ENCODE measurements around the gene TMPRSS11E.
"Not testable (repeated sequence)": the region's sequence is repeated elsewhere in the genome, so short reads cannot be mapped to it uniquely, and the experiment has no call there.

TMPRSS11E gene

DNA sequence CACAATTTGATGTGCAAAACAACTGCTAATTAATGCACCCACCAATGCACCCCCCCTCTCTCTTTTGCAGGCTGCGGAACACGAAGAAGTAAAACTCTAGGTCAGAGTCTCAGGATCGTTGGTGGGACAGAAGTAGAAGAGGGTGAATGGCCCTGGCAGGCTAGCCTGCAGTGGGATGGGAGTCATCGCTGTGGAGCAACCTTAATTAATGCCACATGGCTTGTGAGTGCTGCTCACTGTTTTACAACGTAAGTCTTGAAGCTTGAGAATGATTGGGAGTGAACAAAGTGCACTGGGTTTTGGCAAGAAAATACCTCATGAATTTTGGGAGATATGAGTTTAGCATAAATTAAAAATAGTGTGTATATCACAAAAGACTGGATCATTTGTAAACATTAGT, 28.9 kb downstream of the TMPRSS11E start:
- H3K4me3 Mint-ChIP-seq: no peak overlapping the region
- no peak overlapping the region for H3K27ac Mint-ChIP-seq
- DNase-seq (ENCODE audit: low spot score): no peak
- no peaks in the 10 kb centered on the region for H3K9me3 Mint-ChIP-seq
- H3K36me3 Mint-ChIP-seq (ENCODE audit: low read depth): no peaks in the 10 kb centered on the region
- H3K4me1 Mint-ChIP-seq (ENCODE audit: low read depth): no peaks in the 10 kb centered on the region
- H3K27me3 Mint-ChIP-seq (ENCODE audit: low read depth): peaks cover 2% of the 10 kb centered on the region

DNA sequence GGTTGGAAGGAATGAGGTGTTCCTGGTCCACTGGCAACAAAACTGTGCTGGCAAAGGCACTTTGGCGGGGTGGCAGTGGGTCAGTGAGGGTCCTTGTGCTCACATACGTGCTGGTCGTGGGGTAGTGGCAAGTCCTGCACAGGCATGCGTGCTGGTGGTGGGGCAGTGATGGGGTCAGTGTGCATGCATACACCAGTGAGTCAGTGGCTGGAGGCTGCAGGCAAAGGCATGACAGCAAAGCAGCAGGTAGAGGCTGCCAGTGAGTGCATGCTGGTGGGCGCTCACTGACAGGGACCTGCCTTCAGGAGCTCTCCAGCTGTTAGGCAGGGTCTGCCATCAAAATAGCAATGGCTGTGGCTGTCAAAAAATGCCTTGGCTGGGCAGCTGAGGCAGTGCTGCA, 42.1 kb downstream of the TMPRSS11E start:
- Mint-ChIP-seq H3K27ac (no peak overlapping the region), H3K4me3 (no peak overlapping the region), H3K36me3 (ENCODE audit: low read depth) (no peaks in the 10 kb centered on the region), H3K9me3 (no peaks in the 10 kb centered on the region), H3K27me3 (ENCODE audit: low read depth) (peaks cover 10% of the 10 kb centered on the region), H3K4me1 (ENCODE audit: low read depth) (peaks cover 1% of the 10 kb centered on the region)
- no peak for DNase-seq (ENCODE audit: low spot score)

GRCh38 chr4:68490826-68491457, 43.7 kb downstream of the TMPRSS11E start:
- H3K4me3 Mint-ChIP-seq: no peak overlapping the region
- peaks cover 3% of the 10 kb centered on the region for H3K4me1 Mint-ChIP-seq (ENCODE audit: low read depth)
- H3K36me3 Mint-ChIP-seq (ENCODE audit: low read depth): no peaks in the 10 kb centered on the region
- H3K27me3 Mint-ChIP-seq (ENCODE audit: low read depth): peaks cover 10% of the 10 kb centered on the region
- H3K27ac Mint-ChIP-seq: no peak overlapping the region
- DNase-seq (ENCODE audit: low spot score): no peak
- H3K9me3 Mint-ChIP-seq: no peaks in the 10 kb centered on the region

DNA sequence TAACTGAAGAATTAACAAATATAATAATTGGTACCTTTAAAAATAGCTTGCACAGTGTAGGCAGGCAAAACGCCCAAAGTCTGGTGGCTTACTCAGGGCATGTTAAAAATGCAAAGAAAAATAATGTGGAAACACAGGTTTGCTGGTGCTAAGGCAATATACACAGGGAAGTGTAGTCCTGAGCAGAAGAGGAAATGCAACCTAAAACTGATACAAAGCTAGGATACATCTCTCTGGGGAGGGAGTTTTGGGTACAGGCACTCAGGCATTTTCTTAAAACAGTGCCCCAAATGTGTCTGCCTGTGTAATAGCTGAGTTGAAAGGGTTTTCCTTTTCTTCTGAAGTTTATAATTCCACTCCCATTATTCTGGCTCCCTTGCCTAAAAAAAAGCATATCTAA, 47.4 kb downstream of the TMPRSS11E start:
- no peak for DNase-seq (ENCODE audit: low spot score)
- H3K27me3 Mint-ChIP-seq (ENCODE audit: low read depth): peaks cover 4% of the 10 kb centered on the region
- no peak overlapping the region for H3K27ac Mint-ChIP-seq
- H3K4me3 Mint-ChIP-seq: no peak overlapping the region
- no peaks in the 10 kb centered on the region for H3K36me3 Mint-ChIP-seq (ENCODE audit: low read depth)
- H3K4me1 Mint-ChIP-seq (ENCODE audit: low read depth): peaks cover 3% of the 10 kb centered on the region
- H3K9me3 Mint-ChIP-seq: no peaks in the 10 kb centered on the region

DNA sequence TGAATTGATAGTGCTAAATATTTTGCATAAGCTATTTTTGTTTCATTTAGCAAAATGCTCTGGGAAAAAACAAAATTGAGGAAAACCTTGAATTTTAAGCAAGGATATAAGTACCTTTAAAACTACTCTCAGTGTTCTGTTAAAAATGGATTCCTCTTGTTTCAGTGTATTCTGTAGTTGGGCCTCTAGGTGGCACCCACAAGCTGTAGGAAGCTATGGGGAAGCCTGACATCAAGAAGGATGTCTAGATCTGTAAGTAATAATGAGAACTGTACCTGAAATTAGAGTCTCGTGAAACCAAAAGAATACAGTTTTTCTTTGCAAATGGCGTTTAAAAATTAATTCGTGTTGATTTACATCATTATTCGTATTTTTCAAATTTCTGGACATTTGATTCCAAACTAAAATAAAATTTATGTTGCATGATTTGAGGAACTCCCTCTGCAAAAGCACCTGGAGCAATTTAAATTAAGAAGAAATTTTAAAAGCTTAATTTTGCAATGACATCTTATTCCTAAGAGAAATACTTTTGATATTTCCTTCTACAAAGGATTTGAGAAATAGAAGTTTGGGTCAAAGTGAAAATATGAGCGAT, 51.2 kb downstream of the TMPRSS11E start:
- H3K36me3 Mint-ChIP-seq (ENCODE audit: low read depth): no peaks in the 10 kb centered on the region
- no peaks in the 10 kb centered on the region for H3K9me3 Mint-ChIP-seq
- peak; percentile 28 for DNase-seq (ENCODE audit: low spot score)
- no peak overlapping the region for H3K27ac Mint-ChIP-seq
- H3K4me1 Mint-ChIP-seq (ENCODE audit: low read depth): peaks cover 3% of the 10 kb centered on the region
- peaks cover 4% of the 10 kb centered on the region for H3K27me3 Mint-ChIP-seq (ENCODE audit: low read depth)
- no peak overlapping the region for H3K4me3 Mint-ChIP-seq

DNA sequence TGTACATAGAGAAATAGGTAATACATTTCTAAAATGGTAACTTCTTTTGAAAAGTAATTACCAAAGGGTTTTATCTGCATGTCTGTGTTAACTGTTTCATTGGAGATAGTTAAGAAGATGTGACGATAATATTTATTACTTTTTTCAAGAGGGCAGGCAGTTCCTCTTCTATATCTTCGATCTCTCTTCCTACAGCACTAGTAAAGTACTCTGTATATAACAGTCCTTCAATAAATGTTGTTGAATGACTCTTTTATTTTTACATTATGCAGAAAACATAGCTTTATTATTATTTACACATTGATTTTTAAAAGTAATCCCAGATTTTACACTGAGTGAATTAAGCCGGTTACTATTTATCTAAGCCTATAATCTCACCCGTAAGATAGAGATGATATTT, 51.8 kb downstream of the TMPRSS11E start:
- Mint-ChIP-seq H3K4me1 (ENCODE audit: low read depth) (peaks cover 3% of the 10 kb centered on the region), H3K27me3 (ENCODE audit: low read depth) (peaks cover 2% of the 10 kb centered on the region)
- DNase-seq (ENCODE audit: low spot score): no peak

GRCh38 chr4:68503462-68503861, 56.2 kb downstream of the TMPRSS11E start:
- H3K27me3 Mint-ChIP-seq (ENCODE audit: low read depth); H3K4me3 Mint-ChIP-seq; H3K4me1 Mint-ChIP-seq (ENCODE audit: low read depth); H3K9me3 Mint-ChIP-seq; H3K36me3 Mint-ChIP-seq (ENCODE audit: low read depth); DNase-seq (ENCODE audit: low spot score); H3K27ac Mint-ChIP-seq: not testable (repeated sequence)

More for the DNA sequence above, 51.8 kb downstream of the TMPRSS11E start:
- no peak overlapping the region for H3K4me3 Mint-ChIP-seq
- H3K9me3 Mint-ChIP-seq: no peaks in the 10 kb centered on the region
- no peaks in the 10 kb centered on the region for H3K36me3 Mint-ChIP-seq (ENCODE audit: low read depth)
- H3K27ac Mint-ChIP-seq: no peak overlapping the region

DNA sequence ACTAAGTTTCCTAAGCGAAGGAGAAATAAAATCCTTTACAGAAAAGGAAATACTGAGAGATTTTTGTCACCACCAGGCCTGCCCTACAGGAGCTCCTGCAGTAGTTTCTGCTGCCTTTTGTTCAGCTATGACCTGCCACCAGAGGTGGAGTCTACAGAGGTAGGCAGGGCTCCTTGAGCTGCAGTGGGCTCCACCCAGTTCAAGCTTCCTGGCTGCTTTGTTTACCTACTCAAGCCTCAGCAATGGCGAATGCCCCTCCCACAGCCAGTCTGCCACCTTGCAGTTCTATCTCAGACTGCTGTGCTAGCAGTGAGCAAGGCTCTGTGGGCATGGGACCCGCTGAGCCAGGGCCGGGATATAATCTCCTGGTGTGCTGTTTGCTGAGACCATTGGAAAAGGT, 57.6 kb downstream of the TMPRSS11E start:
- H3K36me3 Mint-ChIP-seq (ENCODE audit: low read depth); H3K9me3 Mint-ChIP-seq; DNase-seq (ENCODE audit: low spot score); H3K4me1 Mint-ChIP-seq (ENCODE audit: low read depth); H3K27me3 Mint-ChIP-seq (ENCODE audit: low read depth); H3K4me3 Mint-ChIP-seq; H3K27ac Mint-ChIP-seq: not testable (repeated sequence)

DNA sequence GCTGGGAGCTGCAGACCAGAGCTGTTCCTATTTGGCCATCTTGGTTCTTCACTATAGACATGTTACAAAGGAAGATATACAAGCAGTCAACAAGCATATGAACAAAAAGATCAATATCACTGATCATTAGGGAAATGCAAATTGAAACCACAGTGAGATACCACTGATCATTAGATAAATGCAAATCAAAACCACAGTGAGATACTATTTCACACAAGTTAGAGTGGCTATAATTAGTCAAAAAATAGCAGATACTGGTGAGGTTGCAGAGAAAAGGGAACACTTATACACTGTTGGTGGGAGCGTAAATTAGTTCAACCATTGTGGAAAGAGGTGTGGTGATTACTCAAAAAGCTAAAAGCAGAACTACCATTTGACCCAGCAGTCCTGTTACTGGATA, 58.2 kb downstream of the TMPRSS11E start:
- not testable (repeated sequence) for H3K9me3 Mint-ChIP-seq; H3K27me3 Mint-ChIP-seq (ENCODE audit: low read depth); DNase-seq (ENCODE audit: low spot score); H3K4me3 Mint-ChIP-seq; H3K36me3 Mint-ChIP-seq (ENCODE audit: low read depth); H3K4me1 Mint-ChIP-seq (ENCODE audit: low read depth); H3K27ac Mint-ChIP-seq

DNA sequence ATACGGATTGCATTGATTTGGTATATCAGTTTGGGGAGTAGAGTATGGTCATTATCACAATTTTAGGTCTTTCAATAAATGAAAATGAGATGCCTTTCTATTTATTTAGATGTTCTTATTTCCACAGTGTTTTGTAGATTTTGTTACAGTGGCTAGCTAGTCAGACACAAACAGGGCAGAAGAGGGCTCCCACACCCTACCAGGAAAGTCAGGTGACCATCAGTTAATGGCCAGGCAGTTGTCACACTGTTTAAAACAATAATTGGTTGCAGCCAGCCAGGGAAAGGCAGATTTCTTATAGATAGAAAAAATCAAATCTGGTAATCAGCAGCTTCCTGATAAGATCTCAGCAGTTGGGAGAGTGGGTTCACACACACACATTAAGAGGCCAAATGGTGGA, 71.6 kb downstream of the TMPRSS11E start:
- H3K27ac Mint-ChIP-seq: no peak overlapping the region
- no peak for DNase-seq (ENCODE audit: low spot score)
- no peaks in the 10 kb centered on the region for H3K4me1 Mint-ChIP-seq (ENCODE audit: low read depth)
- H3K27me3 Mint-ChIP-seq (ENCODE audit: low read depth): no peaks in the 10 kb centered on the region
- no peaks in the 10 kb centered on the region for H3K36me3 Mint-ChIP-seq (ENCODE audit: low read depth)
- H3K9me3 Mint-ChIP-seq: no peaks in the 10 kb centered on the region
- H3K4me3 Mint-ChIP-seq: no peak overlapping the region

DNA sequence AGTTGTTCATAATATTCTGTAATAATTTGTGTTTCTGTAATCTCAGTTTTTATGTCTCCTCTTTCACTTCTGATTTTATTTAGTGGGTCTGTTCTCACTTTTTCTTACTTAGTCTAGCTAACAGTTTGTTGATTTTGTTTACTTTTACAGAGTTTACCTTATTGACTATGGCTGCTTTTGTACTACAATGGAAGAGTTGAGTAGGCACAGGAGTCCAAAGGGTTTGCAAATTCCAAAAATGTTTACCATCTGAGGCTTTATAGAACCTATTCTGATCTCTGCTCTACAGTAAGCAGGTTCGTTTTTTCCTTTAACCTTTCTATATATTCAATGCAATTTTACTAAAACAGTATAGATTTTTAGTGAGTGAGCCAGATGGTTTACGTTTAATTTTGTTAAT, 73.7 kb downstream of the TMPRSS11E start:
- H3K36me3 Mint-ChIP-seq (ENCODE audit: low read depth): no peaks in the 10 kb centered on the region

DNA sequence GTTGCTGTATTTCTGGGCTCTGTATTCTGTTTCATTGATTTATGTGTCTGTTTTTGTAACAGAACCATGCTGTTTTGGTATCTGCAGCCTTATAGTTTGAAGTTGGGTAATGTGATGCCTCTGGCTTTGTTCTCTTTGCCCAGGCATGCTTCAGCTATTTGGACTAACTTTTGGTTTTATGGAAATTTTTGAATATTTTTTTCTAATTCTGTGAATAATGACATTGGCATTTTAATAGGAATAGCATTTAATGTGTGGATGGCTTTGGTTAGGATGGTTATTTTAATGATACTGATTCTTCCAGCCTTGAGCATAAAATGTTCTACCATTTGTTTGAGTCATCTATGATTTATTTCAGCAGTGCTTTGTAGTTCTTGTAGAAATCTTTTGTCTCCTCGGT, 75.0 kb downstream of the TMPRSS11E start:
- H3K4me1 Mint-ChIP-seq (ENCODE audit: low read depth); H3K9me3 Mint-ChIP-seq; DNase-seq (ENCODE audit: low spot score); H3K27me3 Mint-ChIP-seq (ENCODE audit: low read depth); H3K4me3 Mint-ChIP-seq; H3K27ac Mint-ChIP-seq; H3K36me3 Mint-ChIP-seq (ENCODE audit: low read depth): not testable (repeated sequence)

More for the DNA sequence above, 73.7 kb downstream of the TMPRSS11E start:
- Mint-ChIP-seq H3K27me3 (ENCODE audit: low read depth) (no peaks in the 10 kb centered on the region), H3K4me3 (no peak overlapping the region), H3K27ac (no peak overlapping the region), H3K9me3 (no peaks in the 10 kb centered on the region), H3K4me1 (ENCODE audit: low read depth) (no peaks in the 10 kb centered on the region)
- no peak for DNase-seq (ENCODE audit: low spot score)

DNA sequence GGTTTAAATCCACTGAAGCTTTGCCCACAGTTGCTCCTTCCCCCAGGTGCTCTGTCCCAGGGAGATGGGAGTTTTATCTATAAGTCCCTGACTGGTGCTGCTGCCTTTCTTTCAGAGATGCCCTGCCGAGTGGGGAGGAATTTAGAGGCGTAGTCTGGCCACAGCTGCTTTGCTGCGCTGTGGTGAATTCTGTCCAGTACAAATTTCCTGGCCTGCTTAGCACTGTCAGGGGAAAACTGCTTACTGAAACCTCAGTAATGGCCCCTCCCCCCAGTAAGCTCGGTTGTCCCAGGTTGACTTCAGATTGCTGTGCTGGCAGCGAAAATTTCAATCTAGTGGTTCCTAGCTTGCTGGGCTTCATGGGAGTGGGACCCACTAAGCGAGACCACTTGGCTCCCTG, 88.7 kb downstream of the TMPRSS11E start:
- Mint-ChIP-seq H3K4me3 (no peak overlapping the region), H3K27me3 (ENCODE audit: low read depth) (no peaks in the 10 kb centered on the region), H3K27ac (no peak overlapping the region), H3K4me1 (ENCODE audit: low read depth) (no peaks in the 10 kb centered on the region), H3K36me3 (ENCODE audit: low read depth) (no peaks in the 10 kb centered on the region), H3K9me3 (peaks cover 7% of the 10 kb centered on the region)
- no peak for DNase-seq (ENCODE audit: low spot score)

DNA sequence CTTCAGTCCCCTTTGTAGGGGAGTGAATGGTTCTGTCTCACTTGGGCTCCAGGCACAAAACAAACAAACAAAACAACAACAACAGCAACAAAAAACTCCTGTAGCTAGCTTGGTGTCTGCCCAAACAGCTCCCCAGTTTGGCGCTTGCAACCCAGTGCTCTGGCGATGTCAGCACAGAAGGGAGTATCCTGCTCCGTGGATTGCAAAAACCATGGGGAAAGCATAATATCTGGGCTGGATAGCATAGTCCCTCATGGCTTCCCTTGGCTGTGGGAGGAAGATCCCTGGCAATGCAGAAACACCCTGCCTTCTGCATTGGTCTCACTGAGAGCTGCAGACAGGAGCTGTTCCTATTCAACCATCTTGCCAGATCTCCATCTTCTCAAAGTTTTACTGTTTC, 89.1 kb downstream of the TMPRSS11E start:
- no peak for DNase-seq (ENCODE audit: low spot score)
- Mint-ChIP-seq H3K27ac (no peak overlapping the region), H3K4me1 (ENCODE audit: low read depth) (no peaks in the 10 kb centered on the region), H3K36me3 (ENCODE audit: low read depth) (no peaks in the 10 kb centered on the region), H3K4me3 (no peak overlapping the region), H3K27me3 (ENCODE audit: low read depth) (no peaks in the 10 kb centered on the region), H3K9me3 (peaks cover 7% of the 10 kb centered on the region)

- H3K27me3 Mint-ChIP-seq (ENCODE audit: low read depth); H3K9me3 Mint-ChIP-seq; H3K4me3 Mint-ChIP-seq; H3K4me1 Mint-ChIP-seq (ENCODE audit: low read depth); H3K36me3 Mint-ChIP-seq (ENCODE audit: low read depth); DNase-seq (ENCODE audit: low spot score); H3K27ac Mint-ChIP-seq: not testable (repeated sequence)
Measured at GRCh38 chr4:68542742-68543141, 95.5 kb downstream of the TMPRSS11E start.
